NT2/D1 (cell line): ENCODE measurements around the gene MFGE8.

ENCODE experiments used
- SUZ12 ChIP-seq: IDR thresholded peaks from 2 replicates; pipeline ENCODE4 v1.6.1; 2011; ENCODE audit not compliant: insufficient read length, insufficient read depth; ENCODE audit errors: extremely low read depth
- YY1 ChIP-seq: IDR thresholded peaks from 2 replicates; pipeline ENCODE4 v1.6.1; 2011; ENCODE audit not compliant: insufficient read length, insufficient read depth

- TF ChIP-seq SUZ12 (no peak), YY1 (no peak)
These were observed 21.5 kb downstream of the MFGE8 start for GRCh38 chr15:88891540-88892254.
